ENCODE results near the gene RIC3. TPM values are rescaled to one million over a fixed set of nuclear protein-coding genes. Genes with fewer than 3 reads are reported as not detected.

RIC3 gene
- total RNA-seq, 1 experiment from 2014 or later: not detected

- no peak within 1 kb of the TSS for H3K27ac ChIP-seq (ENCODE audit: low read length)
- TF ChIP-seq EZH2 (IDR thresholded peaks at IDR 0.05; ENCODE audit: low read length, unreplicated experiment) (no peak), EZH2phosphoT487 (IDR thresholded peaks at IDR 0.05; ENCODE audit: borderline replicate concordance, low read length) (no peak)
- TF ChIP-seq, protein P1, sequence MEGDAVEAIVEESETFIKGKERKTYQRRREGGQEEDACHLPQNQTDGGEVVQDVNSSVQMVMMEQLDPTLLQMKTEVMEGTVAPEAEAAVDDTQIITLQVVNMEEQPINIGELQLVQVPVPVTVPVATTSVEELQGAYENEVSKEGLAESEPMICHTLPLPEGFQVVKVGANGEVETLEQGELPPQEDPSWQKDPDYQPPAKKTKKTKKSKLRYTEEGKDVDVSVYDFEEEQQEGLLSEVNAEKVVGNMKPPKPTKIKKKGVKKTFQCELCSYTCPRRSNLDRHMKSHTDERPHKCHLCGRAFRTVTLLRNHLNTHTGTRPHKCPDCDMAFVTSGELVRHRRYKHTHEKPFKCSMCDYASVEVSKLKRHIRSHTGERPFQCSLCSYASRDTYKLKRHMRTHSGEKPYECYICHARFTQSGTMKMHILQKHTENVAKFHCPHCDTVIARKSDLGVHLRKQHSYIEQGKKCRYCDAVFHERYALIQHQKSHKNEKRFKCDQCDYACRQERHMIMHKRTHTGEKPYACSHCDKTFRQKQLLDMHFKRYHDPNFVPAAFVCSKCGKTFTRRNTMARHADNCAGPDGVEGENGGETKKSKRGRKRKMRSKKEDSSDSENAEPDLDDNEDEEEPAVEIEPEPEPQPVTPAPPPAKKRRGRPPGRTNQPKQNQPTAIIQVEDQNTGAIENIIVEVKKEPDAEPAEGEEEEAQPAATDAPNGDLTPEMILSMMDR (conservative IDR thresholded peaks at IDR 0.05; ENCODE audit: low read depth, low read length): no peak
- intact Hi-C loops (cut with micrococcal nuclease): no loop called here
- no TSS peak for BruUV-seq (replicated peaks)
- no peaks in the 10 kb centered on the region for H4K20me1 ChIP-seq (ENCODE audit: low read length)
- peak within 1 kb of the TSS; percentile 77 for H3K4me2 ChIP-seq (ENCODE audit: low read length)
- no peaks in the 10 kb centered on the region for H3F3A ChIP-seq (ENCODE audit: low read length, unreplicated experiment)
- H3K79me2 ChIP-seq (ENCODE audit: low read length): no peaks in the 10 kb centered on the region
- no peak within 1 kb of the TSS for H3K9ac ChIP-seq (ENCODE audit: low read length)
- DNase-seq (no peak), ATAC-seq (peak; percentile 42)
- no peaks in the 10 kb centered on the region for H3K9me2 ChIP-seq (replicated peaks; ENCODE audit: low read length)
- H3K4me1 ChIP-seq (ENCODE audit: insufficient read depth, low read length): no peaks in the 10 kb centered on the region
- ChIA-PET CTCF (no interaction called here), POLR2A (ENCODE audit: unreplicated experiment) (no interaction called here)
- H3K27me3 ChIP-seq (ENCODE audit: low read length): peaks cover 10% of the 10 kb centered on the region; the same call in 1 of the 2 replicates
- no peaks in the 10 kb centered on the region for H3K36me3 ChIP-seq (ENCODE audit: low read depth, low read length)
- peak within 1 kb of the TSS; percentile 64 for H3K4me3 ChIP-seq (ENCODE audit: low read length)
- H3K9me3 ChIP-seq (ENCODE audit: low read length): no peaks in the 10 kb centered on the region
- H2AFZ ChIP-seq (ENCODE audit: low read length): peak within 1 kb of the TSS; percentile 73
These were observed 87.9 kb downstream of the RIC3 start, which contains the start of gene TUB for GRCh38 chr11:8080674-8081590. Gene TUB (plus strand): TSS chr11:8081211. CDS start chr11:8081511, 300 bp downstream.

- ChIA-PET CTCF (no interaction called here), POLR2A (ENCODE audit: unreplicated experiment) (no interaction called here)
- Histone ChIP-seq H3K4me2 (ENCODE audit: low read length) (peak overlapping the region; percentile 77), H3K27me3 (ENCODE audit: low read length) (peaks cover 10% of the 10 kb centered on the region; the same call in 1 of the 2 replicates), H3K79me2 (ENCODE audit: low read length) (no peaks in the 10 kb centered on the region), H3K36me3 (ENCODE audit: low read depth, low read length) (no peaks in the 10 kb centered on the region), H3K4me1 (ENCODE audit: insufficient read depth, low read length) (peaks cover 6% of the 10 kb centered on the region; the same call in 1 of the 2 replicates), H3K9me2 (replicated peaks; ENCODE audit: low read length) (no peaks in the 10 kb centered on the region), H3K9me3 (ENCODE audit: low read length) (no peaks in the 10 kb centered on the region), H3K9ac (ENCODE audit: low read length) (no peak overlapping the region), H3K4me3 (ENCODE audit: low read length) (peak overlapping the region; percentile 64; the same call in 1 of the 2 replicates), H3K27ac (ENCODE audit: low read length) (no peak overlapping the region), H3F3A (ENCODE audit: low read length, unreplicated experiment) (no peaks in the 10 kb centered on the region), H2AFZ (ENCODE audit: low read length) (peak overlapping the region; percentile 73), H4K20me1 (ENCODE audit: low read length) (no peaks in the 10 kb centered on the region)
- BruUV-seq (replicated peaks): no TSS peak
- intact Hi-C loops (cut with micrococcal nuclease): no loop called here
- TF ChIP-seq EZH2phosphoT487 (IDR thresholded peaks at IDR 0.05; ENCODE audit: borderline replicate concordance, low read length) (no peak), EZH2 (IDR thresholded peaks at IDR 0.05; ENCODE audit: low read length, unreplicated experiment) (no peak)
- TF ChIP-seq, protein P1 (conservative IDR thresholded peaks at IDR 0.05; ENCODE audit: low read depth, low read length): no peak
- DNase-seq: no peak
- no peak; the same call in 1 of the 2 replicates for ATAC-seq
These were observed 88.7 kb downstream of the RIC3 start for GRCh38 chr11:8080069-8080670.
